HFF-Myc (cell line): ENCODE measurements around the gene TMEM198.
A peak's percentile ranks its signal among the peaks of the same experiment; 100 is the strongest.

Experiments used
- DNase-seq: peaks from one replicate; pipeline ENCODE4 v3.0.0-alpha.2; 2011; ENCODE audit warnings: low read depth; ENCODE audit errors: extremely low read depth
- H3K4me3 ChIP-seq: replicated peaks from 2 replicates; pipeline ENCODE4 v1.5.1; 2011; ENCODE audit warnings: low read depth, mild to moderate bottlenecking, control low read depth, low read length
- TF ChIP-seq, protein P1 (sequence below): IDR thresholded peaks from 2 replicates; pipeline ENCODE4 v1.5.1; 2012; ENCODE audit warnings: mild to moderate bottlenecking, low read depth, low read length, control low read depth; ENCODE audit errors: missing control alignments

The TMEM198 gene

DNA sequence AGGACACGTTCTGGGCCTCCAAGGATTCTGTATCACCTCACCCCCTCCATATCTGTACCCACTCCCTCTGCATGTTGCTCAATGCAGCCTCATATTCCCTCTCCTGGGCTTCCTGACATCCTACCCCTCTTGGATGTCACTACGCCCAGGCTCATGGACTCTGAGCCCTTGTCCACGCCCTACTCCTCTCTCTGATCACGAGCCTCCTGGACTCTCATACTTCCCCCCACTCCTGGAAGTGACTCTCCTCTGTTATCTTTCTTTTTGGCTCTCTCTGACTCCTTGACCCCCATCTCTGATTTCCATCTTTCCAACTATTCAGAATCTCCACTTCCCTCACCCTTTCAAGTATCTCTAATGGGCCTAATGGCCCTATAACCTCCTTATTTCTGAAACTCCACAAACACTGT is 2.1 kb downstream of the TMEM198 start:
- no peak for DNase-seq
- H3K4me3 ChIP-seq, result no peak overlapping the region
- TF ChIP-seq, protein P1, sequence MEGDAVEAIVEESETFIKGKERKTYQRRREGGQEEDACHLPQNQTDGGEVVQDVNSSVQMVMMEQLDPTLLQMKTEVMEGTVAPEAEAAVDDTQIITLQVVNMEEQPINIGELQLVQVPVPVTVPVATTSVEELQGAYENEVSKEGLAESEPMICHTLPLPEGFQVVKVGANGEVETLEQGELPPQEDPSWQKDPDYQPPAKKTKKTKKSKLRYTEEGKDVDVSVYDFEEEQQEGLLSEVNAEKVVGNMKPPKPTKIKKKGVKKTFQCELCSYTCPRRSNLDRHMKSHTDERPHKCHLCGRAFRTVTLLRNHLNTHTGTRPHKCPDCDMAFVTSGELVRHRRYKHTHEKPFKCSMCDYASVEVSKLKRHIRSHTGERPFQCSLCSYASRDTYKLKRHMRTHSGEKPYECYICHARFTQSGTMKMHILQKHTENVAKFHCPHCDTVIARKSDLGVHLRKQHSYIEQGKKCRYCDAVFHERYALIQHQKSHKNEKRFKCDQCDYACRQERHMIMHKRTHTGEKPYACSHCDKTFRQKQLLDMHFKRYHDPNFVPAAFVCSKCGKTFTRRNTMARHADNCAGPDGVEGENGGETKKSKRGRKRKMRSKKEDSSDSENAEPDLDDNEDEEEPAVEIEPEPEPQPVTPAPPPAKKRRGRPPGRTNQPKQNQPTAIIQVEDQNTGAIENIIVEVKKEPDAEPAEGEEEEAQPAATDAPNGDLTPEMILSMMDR, result no peak

DNA sequence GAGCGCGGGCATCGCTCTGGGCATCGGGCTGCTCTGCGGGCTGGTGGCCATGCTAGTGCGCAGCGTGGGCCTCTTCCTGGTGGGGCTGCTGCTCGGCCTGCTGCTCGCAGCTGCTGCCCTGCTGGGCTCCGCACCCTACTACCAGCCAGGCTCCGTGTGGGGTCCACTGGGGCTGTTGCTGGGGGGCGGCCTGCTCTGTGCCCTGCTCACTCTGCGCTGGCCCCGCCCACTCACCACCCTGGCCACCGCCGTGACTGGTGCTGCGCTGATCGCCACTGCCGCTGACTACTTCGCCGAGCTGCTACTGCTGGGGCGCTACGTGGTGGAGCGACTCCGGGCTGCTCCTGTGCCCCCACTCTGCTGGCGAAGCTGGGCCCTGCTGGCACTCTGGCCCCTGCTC is 3.8 kb downstream of the TMEM198 start:
- DNase-seq, result no peak
- TF ChIP-seq, protein P1, result no peak
- H3K4me3 ChIP-seq, result no peak overlapping the region

DNA sequence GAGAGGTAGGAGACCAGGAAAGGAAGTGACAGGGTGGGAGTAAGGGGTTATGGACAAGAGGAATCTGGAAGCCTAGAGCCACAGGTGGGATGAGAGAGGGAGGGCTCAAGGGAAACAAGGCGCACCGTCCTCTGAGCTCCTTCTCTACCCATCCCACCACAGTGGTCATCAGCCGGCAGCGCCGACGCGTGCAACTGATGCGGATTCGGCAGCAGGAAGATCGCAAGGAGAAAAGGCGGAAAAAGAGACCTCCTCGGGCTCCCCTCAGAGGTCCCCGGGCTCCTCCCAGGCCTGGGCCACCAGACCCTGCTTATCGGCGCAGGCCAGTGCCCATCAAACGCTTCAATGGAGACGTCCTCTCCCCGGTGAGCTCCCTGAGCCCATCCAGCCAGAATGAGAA is 5.2 kb downstream of the TMEM198 start:
- TF ChIP-seq, protein P1, result no peak
- no peak overlapping the region for H3K4me3 ChIP-seq
- DNase-seq, result no peak

DNA sequence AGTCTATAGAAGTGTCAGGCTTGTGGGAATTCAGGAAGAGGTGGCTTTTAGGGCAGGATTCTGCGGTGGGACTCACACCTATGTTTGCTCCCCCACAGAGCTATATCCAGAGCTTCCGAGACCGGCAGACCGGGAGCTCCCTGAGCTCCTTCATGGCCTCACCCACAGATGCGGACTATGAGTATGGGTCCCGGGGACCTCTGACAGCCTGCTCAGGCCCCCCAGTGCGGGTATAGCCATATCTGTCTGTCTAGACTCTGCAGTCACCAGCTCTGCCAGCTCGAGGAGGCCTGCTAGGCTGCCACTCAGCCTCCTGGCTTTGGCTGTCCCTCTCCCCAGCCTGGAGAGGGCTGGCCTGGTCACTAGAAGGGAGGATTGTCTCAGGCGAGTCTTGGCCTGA is 5.8 kb downstream of the TMEM198 start:
- TF ChIP-seq, protein P1, result no peak
- DNase-seq, result no peak
- H3K4me3 ChIP-seq, result no peak overlapping the region

DNA sequence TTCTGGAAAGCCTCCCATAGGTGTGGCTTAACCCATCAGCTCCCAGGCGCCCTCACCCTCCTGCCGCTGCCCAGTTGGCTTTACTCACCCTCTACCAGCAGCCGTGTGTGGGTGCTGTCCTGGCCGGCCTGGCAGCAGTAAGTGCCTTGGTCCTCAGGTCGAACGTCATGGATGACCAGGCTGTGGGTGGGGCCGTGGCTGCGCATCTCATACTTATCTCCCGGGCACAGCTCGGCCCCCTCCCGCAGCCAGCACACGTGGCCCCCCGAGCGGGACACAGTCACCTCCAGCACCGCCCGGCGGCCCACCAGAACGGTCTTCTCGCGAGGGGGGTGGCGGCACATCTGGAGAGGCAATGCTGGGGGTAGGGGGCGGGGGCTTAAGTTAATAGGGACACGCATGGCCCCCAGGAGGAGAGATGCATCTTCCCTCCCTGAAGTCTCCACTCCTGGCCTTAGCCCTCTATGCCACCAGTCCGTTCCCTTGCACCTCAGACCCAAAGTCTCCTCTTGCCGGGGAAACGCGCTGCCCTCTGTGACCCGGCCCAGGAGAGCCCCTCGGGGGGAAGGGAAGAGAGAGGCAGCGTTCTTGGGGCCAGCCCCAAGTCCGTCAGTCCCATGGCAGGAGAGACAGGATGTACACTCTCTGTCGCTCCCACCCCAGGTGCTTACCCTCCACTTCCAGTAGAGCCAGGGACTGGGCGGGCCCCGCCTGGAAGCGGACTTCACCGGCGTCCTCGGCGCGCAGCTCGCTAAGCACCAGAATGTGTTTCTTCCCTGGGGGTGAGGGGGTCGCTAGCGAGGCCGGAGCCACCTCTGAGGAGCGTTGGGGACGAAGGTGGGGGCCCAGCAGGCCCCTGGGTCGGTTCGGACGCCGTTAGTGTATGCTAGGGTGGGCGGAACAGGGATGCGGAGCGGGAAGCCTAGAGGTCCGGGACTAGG is 7.9 kb downstream of the TMEM198 start:
- H3K4me3 ChIP-seq, result peak overlapping the region; percentile 44
- DNase-seq, result no peak
- TF ChIP-seq, protein P1, result no peak

DNA sequence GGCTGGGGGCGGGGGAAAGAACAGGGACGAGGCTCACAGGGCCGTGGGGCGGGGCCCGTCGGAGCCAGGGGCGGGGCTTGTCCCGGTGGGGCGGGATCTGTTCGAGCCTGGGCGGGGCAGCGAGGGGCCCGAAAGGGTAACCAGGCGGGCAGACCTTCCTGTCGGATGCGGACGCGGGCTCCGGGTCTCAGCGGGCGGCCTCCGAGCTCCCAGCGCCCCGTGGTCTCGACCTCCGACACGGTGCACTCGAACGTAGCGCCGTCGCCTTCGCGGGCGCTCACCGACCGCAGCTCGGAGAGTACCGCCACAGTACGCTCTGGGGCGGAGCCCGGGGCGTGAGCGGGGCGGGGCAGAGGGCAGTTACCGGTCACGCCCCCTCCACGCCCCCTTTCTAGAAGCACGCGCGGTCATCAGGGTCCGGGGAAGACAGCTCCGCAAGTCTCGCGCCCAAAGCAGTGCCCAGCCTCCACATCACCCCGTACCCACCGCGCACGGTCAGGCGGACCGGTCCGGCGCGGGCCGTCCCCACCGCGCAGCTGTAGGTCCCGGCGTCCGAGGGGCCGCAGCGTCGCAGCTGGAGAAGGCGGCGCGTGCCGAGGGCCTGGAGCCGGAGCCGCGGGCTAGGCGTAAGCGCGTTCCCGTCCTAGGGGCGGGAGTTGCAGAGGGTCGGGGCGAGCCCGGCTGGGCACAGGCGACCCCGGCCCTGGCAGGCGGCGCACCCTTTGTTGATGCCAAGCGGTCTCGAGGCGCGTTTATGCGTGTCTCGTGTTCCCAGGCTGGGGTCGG is 8.7 kb downstream of the TMEM198 start:
- TF ChIP-seq, protein P1, result no peak
- no peak for DNase-seq

More for the DNA sequence above, 8.7 kb downstream of the TMEM198 start:
- peak overlapping the region; percentile 44 for H3K4me3 ChIP-seq
